ENCODE results near the gene MAPK13. TPM values are rescaled to one million over a fixed set of nuclear protein-coding genes. Genes with fewer than 3 reads are reported as not detected.

Gene MAPK13
- polyA plus RNA-seq (1.4 and 1.8 TPM in 2 replicates), polyA minus RNA-seq (1.7 TPM in 2 replicates)

- H3K9me2 ChIP-seq (ENCODE audit: insufficient read depth, low read length) = no peaks in the 10 kb centered on the region
- H3K9me3 ChIP-seq (ENCODE audit: low read length) = no peaks in the 10 kb centered on the region
- no peak within 1 kb of the TSS for H3K27ac ChIP-seq (ENCODE audit: low read length)
- no peak within 1 kb of the TSS for H2AFZ ChIP-seq (ENCODE audit: low read depth, low read length)
- H3K36me3 ChIP-seq (ENCODE audit: insufficient read depth, low read length) = no peaks in the 10 kb centered on the region
- no peaks in the 10 kb centered on the region for H4K20me1 ChIP-seq (ENCODE audit: insufficient read depth)
- no peak within 1 kb of the TSS for H3K9ac ChIP-seq (ENCODE audit: low read length)
- peaks cover 18% of the 10 kb centered on the region for H3K27me3 ChIP-seq (ENCODE audit: insufficient read depth, low read depth, low read length)
- peak within 1 kb of the TSS; percentile 50 for H3K4me3 ChIP-seq (ENCODE audit: low read length)
- H3F3A ChIP-seq (ENCODE audit: insufficient read depth, low read length, poor library complexity, severe bottlenecking) = no peaks in the 10 kb centered on the region
- no peaks in the 10 kb centered on the region for H3K79me2 ChIP-seq (replicated peaks; ENCODE audit: insufficient read depth, low read length)
- TF ChIP-seq EP300 (conservative IDR thresholded peaks at IDR 0.05; ENCODE audit: poor library complexity, severe bottlenecking) (no peak), REST (IDR thresholded peaks at IDR 0.05; ENCODE audit: borderline replicate concordance) (no peak), POLR2AphosphoS5 (IDR thresholded peaks at IDR 0.05) (no peak)
- peak within 1 kb of the TSS; percentile 30 for H3K4me2 ChIP-seq (ENCODE audit: low read length)
Observed at GRCh38 chr6:36129941-36130666, at the start of gene MAPK13. Gene MAPK13, plus strand, starts transcription at chr6:36130513. Its CDS starts 70 bp downstream, at chr6:36130583.

GRCh38 chr6:36082318-36082717, 48.0 kb upstream of the MAPK13 start:
- no peaks in the 10 kb centered on the region for H3K9me2 ChIP-seq (ENCODE audit: insufficient read depth, low read length)
- H2AFZ ChIP-seq (ENCODE audit: low read depth, low read length) = no peak overlapping the region
- no peak overlapping the region for H3K4me2 ChIP-seq (ENCODE audit: low read length)
- H3K36me3 ChIP-seq (ENCODE audit: insufficient read depth, low read length) = peaks cover 28% of the 10 kb centered on the region
- no peak overlapping the region for H3K9ac ChIP-seq (ENCODE audit: low read length)
- no peaks in the 10 kb centered on the region for H3K9me3 ChIP-seq (ENCODE audit: low read length)
- H3K27me3 ChIP-seq (ENCODE audit: insufficient read depth, low read depth, low read length) = no peaks in the 10 kb centered on the region
- no peaks in the 10 kb centered on the region for H4K20me1 ChIP-seq (ENCODE audit: insufficient read depth)
- no peak overlapping the region for H3K27ac ChIP-seq (ENCODE audit: low read length)
- TF ChIP-seq EP300 (conservative IDR thresholded peaks at IDR 0.05; ENCODE audit: poor library complexity, severe bottlenecking) = no peak
- no peak for TF ChIP-seq REST (IDR thresholded peaks at IDR 0.05; ENCODE audit: borderline replicate concordance)
- TF ChIP-seq EZH2 (IDR thresholded peaks at IDR 0.05; ENCODE audit: borderline replicate concordance, insufficient read depth, low read length, poor library complexity, severe bottlenecking) = no peak
- no peak for TF ChIP-seq SMC3 (conservative IDR thresholded peaks at IDR 0.05; ENCODE audit: poor library complexity)
- no peak for TF ChIP-seq MXI1 (conservative IDR thresholded peaks at IDR 0.05; ENCODE audit: poor library complexity, severe bottlenecking)
- no peak for TF ChIP-seq POLR2AphosphoS5 (IDR thresholded peaks at IDR 0.05)
- TF ChIP-seq TAF1 (IDR thresholded peaks at IDR 0.05; ENCODE audit: low read depth) = no peak
- TF ChIP-seq RAD21 (conservative IDR thresholded peaks at IDR 0.05) = no peak
- TF ChIP-seq CTCF (IDR thresholded peaks at IDR 0.05; ENCODE audit: poor library complexity, severe bottlenecking) = no peak
- no peaks in the 10 kb centered on the region for H3K79me2 ChIP-seq (replicated peaks; ENCODE audit: insufficient read depth, low read length)
- no peaks in the 10 kb centered on the region for H3F3A ChIP-seq (ENCODE audit: insufficient read depth, low read length, poor library complexity, severe bottlenecking)
- no peak overlapping the region for H3K4me3 ChIP-seq (ENCODE audit: low read length)
